ENCODE measurements around the gene PTPRK. TPM values are rescaled to one million over a fixed set of nuclear protein-coding genes. Genes with fewer than 3 reads are reported as not detected.

PTPRK gene
- total RNA-seq, 5 donors from 2014 or later (not counting 1 experiment from before 2014, with no cell fraction given), result 2.1 to 11.1 (median 7.3) TPM

- no peak overlapping the region for H3K4me3 Mint-ChIP-seq
- CTCF ChIA-PET, result interaction anchor here in 1 of 2 donors (0.6 kb wide), 1 partner anchor 23 kb away, joined by 3 read pairs; no protein-coding TSS in a partner anchor
- Histone ChIP-seq H3K27ac (ENCODE audit: low read length) (no peak overlapping the region), H3K4me1 (ENCODE audit: control insufficient read depth in 1 of 2, extremely low read depth in 1 of 2, insufficient read depth in 2 of 2, low read length in 2 of 2) (no peaks in the 10 kb centered on the region), H3K9me3 (no peaks in the 10 kb centered on the region), H3K27me3 (replicated peaks in 1 of 2; ENCODE audit: control insufficient read depth in 2 of 2, extremely low read depth in 1 of 2, insufficient read depth in 2 of 2, low read length in 1 of 2) (no peaks in the 10 kb centered on the region), H3K36me3 (ENCODE audit: control insufficient read depth in 2 of 2, extremely low read depth in 1 of 2, insufficient read depth in 1 of 2, low read length in 1 of 2) (no peaks in the 10 kb centered on the region), H3K4me3 (ENCODE audit: control insufficient read depth in 1 of 2, extremely low read depth in 1 of 2, low read length in 1 of 2) (no peak overlapping the region)
- no CpG with 5 or more reads among the region's 3 CpGs for WGBS (ENCODE audit: insufficient coverage)
- DNase-seq (no peak), ATAC-seq (replicated peaks in 1 of 4) (no peak)
- peaks cover 0 to 2% of the 10 kb centered on the region in 2 donors for H3K27me3 Mint-ChIP-seq
- H3K9me3 Mint-ChIP-seq, result no peaks in the 10 kb centered on the region
- no peaks in the 10 kb centered on the region for H3K4me1 Mint-ChIP-seq
- POLR2A ChIA-PET, result no interaction called here
- no peaks in the 10 kb centered on the region for H3K36me3 Mint-ChIP-seq
- no peak overlapping the region for H3K27ac Mint-ChIP-seq
These were observed 162.1 kb downstream of the PTPRK start for GRCh38 chr6:128358244-128358776.

- DNase-seq, result no peak
- ATAC-seq (replicated peaks in 1 of 4), result no peak
- H3K36me3 ChIP-seq (ENCODE audit: control insufficient read depth in 2 of 2, extremely low read depth in 1 of 2, insufficient read depth in 1 of 2, low read length in 1 of 2), result no peaks in the 10 kb centered on the region
- Mint-ChIP-seq H3K27me3 (peaks cover 0 to 2% of the 10 kb centered on the region in 2 donors), H3K4me1 (no peaks in the 10 kb centered on the region), H3K9me3 (no peaks in the 10 kb centered on the region), H3K36me3 (no peaks in the 10 kb centered on the region), H3K4me3 (no peak overlapping the region), H3K27ac (no peak overlapping the region)
- no peaks in the 10 kb centered on the region for H3K27me3 ChIP-seq (replicated peaks in 1 of 2; ENCODE audit: control insufficient read depth in 2 of 2, extremely low read depth in 1 of 2, insufficient read depth in 2 of 2, low read length in 1 of 2)
- CTCF ChIA-PET, result interaction anchor here (0.6 kb wide), 3 partner anchors 22 to 502 kb away, joined by 3 read pairs; no protein-coding TSS in a partner anchor
- H3K27ac ChIP-seq (ENCODE audit: low read length), result no peak overlapping the region
- no CpG with 5 or more reads among the region's 3 CpGs for WGBS (ENCODE audit: insufficient coverage)
- H3K9me3 ChIP-seq, result no peaks in the 10 kb centered on the region
- H3K4me3 ChIP-seq (ENCODE audit: control insufficient read depth in 1 of 2, extremely low read depth in 1 of 2, low read length in 1 of 2), result no peak overlapping the region
- H3K4me1 ChIP-seq (ENCODE audit: control insufficient read depth in 1 of 2, extremely low read depth in 1 of 2, insufficient read depth in 2 of 2, low read length in 2 of 2), result no peaks in the 10 kb centered on the region
- POLR2A ChIA-PET, result no interaction called here
These were observed 162.8 kb downstream of the PTPRK start for GRCh38 chr6:128357392-128358130.

- Histone ChIP-seq H3K4me3 (ENCODE audit: control insufficient read depth in 1 of 2, extremely low read depth in 1 of 2, low read length in 1 of 2) (no peak overlapping the region), H3K36me3 (ENCODE audit: control insufficient read depth in 2 of 2, extremely low read depth in 1 of 2, insufficient read depth in 1 of 2, low read length in 1 of 2) (no peaks in the 10 kb centered on the region), H3K4me1 (ENCODE audit: control insufficient read depth in 1 of 2, extremely low read depth in 1 of 2, insufficient read depth in 2 of 2, low read length in 2 of 2) (no peaks in the 10 kb centered on the region), H3K9me3 (no peaks in the 10 kb centered on the region), H3K27me3 (replicated peaks in 1 of 2; ENCODE audit: control insufficient read depth in 2 of 2, extremely low read depth in 1 of 2, insufficient read depth in 2 of 2, low read length in 1 of 2) (no peaks in the 10 kb centered on the region), H3K27ac (ENCODE audit: low read length) (no peak overlapping the region)
- H3K9me3 Mint-ChIP-seq, result no peaks in the 10 kb centered on the region
- H3K4me3 Mint-ChIP-seq, result no peak overlapping the region
- H3K27me3 Mint-ChIP-seq, result peaks cover 0 to 2% of the 10 kb centered on the region in 2 donors
- CTCF ChIA-PET, result no interaction called here
- no peak for DNase-seq
- POLR2A ChIA-PET, result no interaction called here
- 88% methylated on average over 1 of the region's 1 CpG for WGBS (ENCODE audit: insufficient coverage)
- H3K27ac Mint-ChIP-seq, result no peak overlapping the region
- no peaks in the 10 kb centered on the region for H3K36me3 Mint-ChIP-seq
- H3K4me1 Mint-ChIP-seq, result no peaks in the 10 kb centered on the region
- ATAC-seq (replicated peaks in 1 of 4), result no peak
These were observed 168.0 kb downstream of the PTPRK start for GRCh38 chr6:128352366-128352765.

DNA sequence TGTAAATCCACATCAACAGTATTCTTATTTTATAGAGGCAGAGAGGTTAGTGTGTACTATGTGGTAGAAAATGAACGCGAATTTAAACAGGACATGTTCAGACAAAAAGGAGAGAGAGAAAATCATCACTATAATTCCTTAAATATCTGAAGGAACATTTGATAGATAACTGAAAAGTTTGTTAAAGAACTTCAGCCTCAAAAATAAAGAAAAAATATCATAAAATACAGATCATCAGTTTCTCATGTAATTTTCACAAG, 169.2 kb downstream of the PTPRK start:
- POLR2A ChIA-PET, result no interaction called here
- Mint-ChIP-seq H3K9me3 (no peaks in the 10 kb centered on the region), H3K36me3 (no peaks in the 10 kb centered on the region), H3K27me3 (peaks cover 0 to 1% of the 10 kb centered on the region in 2 donors), H3K27ac (no peak overlapping the region), H3K4me3 (no peak overlapping the region), H3K4me1 (no peaks in the 10 kb centered on the region)
- CTCF ChIA-PET, result no interaction called here
- no peaks in the 10 kb centered on the region for H3K27me3 ChIP-seq (replicated peaks in 1 of 2; ENCODE audit: control insufficient read depth in 2 of 2, extremely low read depth in 1 of 2, insufficient read depth in 2 of 2, low read length in 1 of 2)
- DNase-seq (no peak), ATAC-seq (replicated peaks in 1 of 4) (no peak)
- no CpG with 5 or more reads among the region's 2 CpGs for WGBS (ENCODE audit: insufficient coverage)
- no peaks in the 10 kb centered on the region for H3K4me1 ChIP-seq (ENCODE audit: control insufficient read depth in 1 of 2, extremely low read depth in 1 of 2, insufficient read depth in 2 of 2, low read length in 2 of 2)
- H3K27ac ChIP-seq (ENCODE audit: low read length), result no peak overlapping the region
- no peaks in the 10 kb centered on the region for H3K36me3 ChIP-seq (ENCODE audit: control insufficient read depth in 2 of 2, extremely low read depth in 1 of 2, insufficient read depth in 1 of 2, low read length in 1 of 2)
- no peak overlapping the region for H3K4me3 ChIP-seq (ENCODE audit: control insufficient read depth in 1 of 2, extremely low read depth in 1 of 2, low read length in 1 of 2)
- no peaks in the 10 kb centered on the region for H3K9me3 ChIP-seq

DNA sequence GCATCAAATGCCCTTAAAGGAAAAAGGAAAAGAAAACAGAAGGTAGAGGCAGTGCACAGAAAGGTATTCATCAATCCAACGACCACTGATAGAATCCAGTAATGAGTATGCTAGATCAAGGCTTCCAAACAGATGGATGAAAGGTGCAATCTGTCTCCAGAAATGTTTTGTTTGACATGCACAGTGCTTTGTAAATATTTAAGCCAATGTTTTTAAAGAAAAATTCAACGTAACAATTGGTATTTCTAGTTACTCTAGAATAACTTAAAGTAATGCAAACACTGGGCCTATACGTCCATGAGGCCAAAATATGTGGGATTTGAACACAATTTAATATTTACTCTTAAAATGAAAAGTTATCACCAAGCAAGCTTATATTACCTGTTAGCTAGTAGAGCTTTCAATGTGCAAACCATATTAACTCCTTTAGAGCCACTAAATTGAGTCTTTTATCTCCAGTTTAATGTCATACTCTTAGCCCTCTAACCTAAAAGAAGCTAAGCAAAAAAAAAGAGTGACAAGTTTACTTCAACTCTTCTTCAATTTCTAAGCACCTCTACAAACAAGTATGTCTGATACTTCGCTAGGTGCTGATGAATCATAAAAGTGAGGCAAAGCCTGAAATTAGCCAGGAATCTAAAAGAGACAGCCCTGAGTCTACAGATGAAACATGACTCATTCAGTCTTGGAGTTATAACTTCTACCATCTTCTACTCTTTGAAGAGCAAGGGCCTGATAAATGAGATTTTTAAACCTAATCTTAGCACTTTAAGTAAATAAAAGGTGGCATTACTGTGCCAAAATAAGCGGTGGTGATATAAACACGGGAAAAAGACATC, 169.8 kb downstream of the PTPRK start:
- ChIA-PET POLR2A (no interaction called here), CTCF (no interaction called here)
- H3K4me3 ChIP-seq (ENCODE audit: control insufficient read depth in 1 of 2, extremely low read depth in 1 of 2, low read length in 1 of 2), result no peak overlapping the region
- ATAC-seq (replicated peaks in 1 of 4) (no peak), DNase-seq (no peak)
- H3K36me3 ChIP-seq (ENCODE audit: control insufficient read depth in 2 of 2, extremely low read depth in 1 of 2, insufficient read depth in 1 of 2, low read length in 1 of 2), result no peaks in the 10 kb centered on the region
- H3K27me3 ChIP-seq (replicated peaks in 1 of 2; ENCODE audit: control insufficient read depth in 2 of 2, extremely low read depth in 1 of 2, insufficient read depth in 2 of 2, low read length in 1 of 2), result no peaks in the 10 kb centered on the region
- H3K27me3 Mint-ChIP-seq, result peaks cover 0 to 1% of the 10 kb centered on the region in 2 donors
- H3K27ac Mint-ChIP-seq, result no peak overlapping the region
- H3K4me1 Mint-ChIP-seq, result no peaks in the 10 kb centered on the region
- H3K36me3 Mint-ChIP-seq, result no peaks in the 10 kb centered on the region
- WGBS (ENCODE audit: insufficient coverage), result no CpG with 5 or more reads among the region's 6 CpGs
- H3K4me1 ChIP-seq (ENCODE audit: control insufficient read depth in 1 of 2, extremely low read depth in 1 of 2, insufficient read depth in 2 of 2, low read length in 2 of 2), result no peaks in the 10 kb centered on the region
- no peak overlapping the region for H3K27ac ChIP-seq (ENCODE audit: low read length)
- no peak overlapping the region for H3K4me3 Mint-ChIP-seq
- no peaks in the 10 kb centered on the region for H3K9me3 Mint-ChIP-seq
- no peaks in the 10 kb centered on the region for H3K9me3 ChIP-seq

GRCh38 chr6:128347123-128347522, 173.3 kb downstream of the PTPRK start:
- no peak for DNase-seq
- Histone ChIP-seq H3K27ac (ENCODE audit: low read length) (no peak overlapping the region), H3K4me3 (ENCODE audit: control insufficient read depth in 1 of 2, extremely low read depth in 1 of 2, low read length in 1 of 2) (no peak overlapping the region), H3K4me1 (ENCODE audit: control insufficient read depth in 1 of 2, extremely low read depth in 1 of 2, insufficient read depth in 2 of 2, low read length in 2 of 2) (no peaks in the 10 kb centered on the region), H3K36me3 (ENCODE audit: control insufficient read depth in 2 of 2, extremely low read depth in 1 of 2, insufficient read depth in 1 of 2, low read length in 1 of 2) (no peaks in the 10 kb centered on the region), H3K27me3 (replicated peaks in 1 of 2; ENCODE audit: control insufficient read depth in 2 of 2, extremely low read depth in 1 of 2, insufficient read depth in 2 of 2, low read length in 1 of 2) (peaks cover 0 to 3% of the 10 kb centered on the region in 2 experiments), H3K9me3 (no peaks in the 10 kb centered on the region)
- Mint-ChIP-seq H3K9me3 (no peaks in the 10 kb centered on the region), H3K27ac (no peak overlapping the region), H3K27me3 (peaks cover 6% of the 10 kb centered on the region in 2 donors), H3K4me1 (no peaks in the 10 kb centered on the region), H3K36me3 (no peaks in the 10 kb centered on the region), H3K4me3 (no peak overlapping the region)
- ATAC-seq (replicated peaks in 1 of 4), result no peak
- ChIA-PET CTCF (no interaction called here), POLR2A (no interaction called here)
- WGBS (ENCODE audit: insufficient coverage), result no CpG with 5 or more reads among the region's 3 CpGs
